NOMO-1 treated with dmso at 0.1 percent for 144 hours (cell line): ENCODE measurements around the gene LOXL1.
A peak's percentile ranks its signal among the peaks of the same experiment; 100 is the strongest.
"Not testable (repeated sequence)": the region's sequence is repeated elsewhere in the genome, so short reads cannot be mapped to it uniquely, and the experiment has no call there.

Source experiments
- DNase-seq: peaks from one replicate; lab custom pipeline; 2025; ENCODE audit not compliant: unreplicated experiment; lab: John Stamatoyannopoulos, UW

Gene LOXL1

GRCh38 chr15:73951601-73952000, 25.3 kb downstream of the LOXL1 start:
- DNase-seq, result no peak

GRCh38 chr15:73952171-73952912, 26.1 kb downstream of the LOXL1 start:
- no peak for DNase-seq

GRCh38 chr15:73952913-73953750, 26.9 kb downstream of the LOXL1 start:
- no peak for DNase-seq

GRCh38 chr15:73954188-73955145, 28.2 kb downstream of the LOXL1 start:
- DNase-seq, result no peak

- DNase-seq, result no peak
These were observed 29.1 kb downstream of the LOXL1 start for GRCh38 chr15:73955326-73955725.

- DNase-seq, result no peak
These were observed 29.8 kb downstream of the LOXL1 start for GRCh38 chr15:73955861-73956742.

- no peak for DNase-seq
These were observed 30.5 kb downstream of the LOXL1 start for GRCh38 chr15:73956743-73957135.

- no peak for DNase-seq
These were observed 31.0 kb downstream of the LOXL1 start for GRCh38 chr15:73957276-73957675.

GRCh38 chr15:73957785-73958184, 31.5 kb downstream of the LOXL1 start:
- no peak for DNase-seq

GRCh38 chr15:73959012-73959581, 32.8 kb downstream of the LOXL1 start:
- DNase-seq, result no peak

GRCh38 chr15:73959801-73960200, 33.5 kb downstream of the LOXL1 start:
- DNase-seq, result no peak

GRCh38 chr15:73960472-73961070, 34.3 kb downstream of the LOXL1 start:
- DNase-seq, result not testable (repeated sequence)

GRCh38 chr15:73962433-73962832, 36.2 kb downstream of the LOXL1 start:
- DNase-seq, result no peak

- peak; percentile 58 for DNase-seq
These were observed 38.5 kb downstream of the LOXL1 start for GRCh38 chr15:73964736-73965093.

GRCh38 chr15:73965094-73965757, 39.0 kb downstream of the LOXL1 start:
- no peak for DNase-seq

GRCh38 chr15:73965758-73966113, 39.5 kb downstream of the LOXL1 start:
- no peak for DNase-seq

GRCh38 chr15:73968461-73968860, 42.2 kb downstream of the LOXL1 start:
- no peak for DNase-seq

- DNase-seq, result no peak
These were observed 43.0 kb downstream of the LOXL1 start for GRCh38 chr15:73969151-73969759.
